Stimulated activated CD4-positive, alpha-beta T cell treated with anti-CD3 and anti-CD28 coated beads, Interleukin-1b, Interleukin-23, amount 100 ng/mL, for 4 hours (primary cell): ENCODE measurements around the gene GPR26.

ENCODE experiments used
- DNase-seq, 2 donors: peaks; one replicate each; pipeline ENCODE4 v3.0.0-alpha.2; 2020; ENCODE audit warnings: low read depth in 2 of 2

Gene GPR26

GRCh38 chr10:123645615-123646014 is 20.5 kb upstream of the GPR26 start:
- no peak for DNase-seq

- no peak for DNase-seq
Observed at GRCh38 chr10:123648595-123648994, 17.6 kb upstream of the GPR26 start.

- no peak for DNase-seq
Observed at GRCh38 chr10:123649676-123650075, 16.5 kb upstream of the GPR26 start.

DNA sequence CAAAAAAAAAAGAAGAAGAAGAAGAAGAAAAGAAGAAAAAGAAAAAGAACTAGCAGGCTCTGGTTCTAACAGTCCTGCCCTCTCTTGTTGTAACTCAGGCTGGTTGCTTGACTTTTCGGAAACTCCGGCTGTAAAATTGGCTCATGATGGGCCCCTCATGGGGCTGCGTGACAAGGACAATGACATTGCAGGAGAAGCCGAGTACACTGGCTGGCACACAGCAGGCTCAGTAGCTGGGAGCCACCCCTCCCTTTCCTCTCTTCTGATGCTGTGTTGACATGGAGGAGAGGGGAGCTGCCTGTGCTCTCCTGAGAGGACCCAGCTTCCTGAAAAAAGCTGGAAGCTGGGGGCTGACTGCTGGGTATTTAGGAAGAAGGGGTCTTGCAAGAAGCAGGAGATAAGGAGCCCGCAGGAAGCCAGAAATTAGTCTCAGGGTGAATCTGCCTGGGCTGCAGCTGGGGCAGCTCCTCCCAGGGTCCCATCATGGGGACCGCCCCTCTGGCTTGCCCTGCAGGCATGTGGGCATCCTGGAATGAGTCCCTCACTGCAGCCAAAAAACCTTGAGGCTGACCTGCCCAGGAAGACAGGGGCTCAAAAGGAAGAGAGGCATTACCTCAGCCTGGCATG is 14.6 kb upstream of the GPR26 start:
- DNase-seq = no peak

- DNase-seq = no peak
Observed at GRCh38 chr10:123655751-123656150, 10.4 kb upstream of the GPR26 start.

GRCh38 chr10:123663522-123663921 is 2.6 kb upstream of the GPR26 start:
- DNase-seq = no peak

- DNase-seq = no peak
Observed at GRCh38 chr10:123665491-123666286, 466 bp upstream of the GPR26 start.

GRCh38 chr10:123669886-123670285 is 3.7 kb downstream of the GPR26 start:
- no peak for DNase-seq

DNA sequence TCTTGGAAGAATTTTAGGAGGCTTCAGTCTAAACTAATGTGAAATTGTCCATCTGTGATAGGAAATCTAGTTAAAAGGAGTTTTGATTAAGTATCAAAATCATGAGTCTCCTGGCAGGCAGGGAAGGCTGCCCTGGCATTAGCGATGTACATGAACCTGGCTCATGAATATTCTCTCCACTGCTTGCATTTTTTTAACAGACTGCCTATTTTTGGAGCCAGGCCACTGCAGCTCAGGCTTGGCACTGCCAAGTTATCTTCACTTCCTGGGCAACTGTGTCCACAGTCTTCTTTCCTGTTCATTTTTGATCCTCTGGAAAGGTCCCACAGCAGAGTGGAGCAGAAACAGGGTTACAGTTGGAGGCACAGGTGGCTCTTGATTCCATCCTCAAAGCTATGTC is 7.0 kb downstream of the GPR26 start:
- DNase-seq = no peak

- no peak for DNase-seq
Observed at GRCh38 chr10:123674741-123675140, 8.6 kb downstream of the GPR26 start.

GRCh38 chr10:123675811-123676210 is 9.7 kb downstream of the GPR26 start:
- DNase-seq = no peak

DNA sequence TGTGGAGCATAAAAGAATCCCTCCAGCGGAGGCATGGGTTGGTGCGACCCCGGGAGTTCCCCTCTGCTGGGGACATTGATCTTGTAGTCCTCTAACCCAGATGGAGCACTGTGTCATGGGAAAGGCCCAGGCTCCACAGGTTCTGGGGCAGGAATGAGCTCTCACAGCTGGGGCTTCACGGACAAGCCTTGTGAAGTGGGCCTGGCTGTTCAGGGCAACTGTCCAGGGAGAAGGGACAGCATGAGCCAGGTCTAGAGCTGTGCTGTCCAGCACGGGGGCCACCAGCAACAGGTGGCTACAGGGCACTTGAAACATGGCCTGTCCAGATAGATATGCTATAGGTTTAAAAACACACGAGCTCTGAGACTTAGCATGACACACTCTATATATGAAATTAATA is 11.4 kb downstream of the GPR26 start:
- DNase-seq = no peak

- no peak for DNase-seq
Observed at GRCh38 chr10:123678376-123678775, 12.2 kb downstream of the GPR26 start.

- no peak for DNase-seq
Observed at GRCh38 chr10:123681285-123681684, 15.1 kb downstream of the GPR26 start.

GRCh38 chr10:123682477-123682876 is 16.3 kb downstream of the GPR26 start:
- DNase-seq = no peak

- DNase-seq = no peak
Observed at GRCh38 chr10:123683459-123683858, 17.3 kb downstream of the GPR26 start.

- DNase-seq = no peak
Observed at GRCh38 chr10:123683865-123684264, 17.7 kb downstream of the GPR26 start.

DNA sequence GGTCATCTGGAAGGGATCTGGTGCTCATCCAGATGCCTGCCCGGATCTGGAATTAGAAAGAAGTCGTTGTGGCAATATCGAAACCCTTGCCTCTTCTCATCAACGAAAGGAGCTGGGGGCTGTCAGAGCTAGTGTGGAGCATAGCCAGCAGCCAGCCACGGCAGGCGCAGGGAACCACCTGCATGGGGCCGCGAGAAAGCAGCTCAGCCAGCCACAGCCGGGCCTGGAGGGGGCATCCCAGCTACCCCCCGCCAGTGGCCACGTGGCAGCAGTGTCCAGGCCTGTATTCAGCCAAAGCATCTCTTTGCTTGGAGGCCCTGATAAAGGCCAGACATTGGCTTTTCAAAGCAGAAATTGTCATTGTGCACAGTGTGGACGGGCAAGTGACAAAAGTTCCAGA is 19.1 kb downstream of the GPR26 start:
- no peak for DNase-seq

DNA sequence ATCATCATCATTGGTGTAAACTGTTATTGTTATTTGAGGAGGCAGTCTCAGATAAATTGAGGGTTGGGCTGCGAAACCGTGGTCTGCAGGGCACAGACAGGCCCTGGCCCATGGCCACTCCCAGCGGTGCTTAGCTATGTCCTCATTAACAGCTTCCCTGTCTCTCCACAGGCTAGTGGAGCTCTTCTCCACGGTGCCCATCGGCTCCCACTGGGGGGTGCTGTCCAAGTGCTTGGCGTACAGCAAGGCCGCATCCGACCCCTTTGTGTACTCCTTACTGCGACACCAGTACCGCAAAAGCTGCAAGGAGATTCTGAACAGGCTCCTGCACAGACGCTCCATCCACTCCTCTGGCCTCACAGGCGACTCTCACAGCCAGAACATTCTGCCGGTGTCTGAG is 21.6 kb downstream of the GPR26 start:
- DNase-seq = no peak

DNA sequence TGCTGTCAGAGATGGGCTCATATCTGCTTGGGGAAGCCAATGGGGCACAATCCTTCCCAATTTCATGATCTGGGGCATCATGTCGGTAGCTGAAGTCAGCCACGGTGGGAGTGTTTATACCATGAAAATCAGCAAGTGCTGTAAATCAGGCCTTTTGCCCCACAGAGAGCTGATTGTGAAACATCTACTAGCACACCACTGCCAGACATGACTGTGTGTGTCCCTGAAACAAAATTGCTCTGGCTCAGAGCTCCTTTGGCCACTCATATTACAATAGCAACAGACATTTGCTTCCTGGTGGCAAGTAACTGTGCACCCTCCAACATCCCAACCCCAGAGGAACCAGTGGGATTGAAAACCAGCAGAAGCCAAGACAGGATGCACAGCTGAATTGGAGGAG is 23.7 kb downstream of the GPR26 start:
- no peak for DNase-seq

- no peak for DNase-seq
Observed at GRCh38 chr10:123703195-123703790, 37.1 kb downstream of the GPR26 start.

- DNase-seq = no peak
Observed at GRCh38 chr10:123704076-123704475, 37.9 kb downstream of the GPR26 start.

DNA sequence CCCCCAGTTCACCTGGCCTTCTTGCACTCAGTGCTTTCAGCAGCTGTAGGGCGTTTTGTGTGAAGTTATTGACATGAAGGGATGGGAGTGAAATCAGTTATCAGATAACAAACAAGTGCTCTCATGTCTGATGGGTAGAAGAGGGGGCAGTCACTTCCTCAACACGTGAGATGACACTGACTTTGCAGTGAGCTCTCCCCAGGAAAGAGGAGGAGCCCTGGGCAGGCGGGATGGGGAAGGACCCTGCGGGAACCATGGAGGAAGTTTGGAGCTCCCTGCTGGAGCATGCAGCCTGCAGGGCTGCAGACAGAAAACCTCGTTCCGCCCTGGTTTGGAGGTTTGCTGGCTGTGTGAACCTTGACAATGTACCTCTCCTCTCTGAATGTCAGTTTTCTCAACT is 38.7 kb downstream of the GPR26 start:
- no peak for DNase-seq
